HUES6 (cell line): ENCODE data around the gene CTBP2.

Experiments used
- H3K27ac ChIP-seq: 2 replicates; pipeline ENCODE4 v1.7.0; 2013; ENCODE audit warnings: low read depth, mild to moderate bottlenecking, low read length, inconsistent platforms
- H3K27me3 ChIP-seq: 2 replicates; pipeline ENCODE4 v1.6.1; 2013; ENCODE audit warnings: low read length; ENCODE audit not compliant: control insufficient read depth, insufficient read depth
- H3K36me3 ChIP-seq: 2 replicates; pipeline ENCODE4 v1.6.1; 2013; ENCODE audit warnings: low read length; ENCODE audit not compliant: control insufficient read depth, insufficient read depth
- H3K4me1 ChIP-seq: 2 replicates; pipeline ENCODE4 v1.6.1; 2013; ENCODE audit warnings: low read length; ENCODE audit not compliant: control insufficient read depth, insufficient read depth
- H3K4me3 ChIP-seq: 2 replicates; pipeline ENCODE4 v1.5.1; 2013; ENCODE audit warnings: low read depth, low read length
- H3K9ac ChIP-seq: one replicate; pipeline ENCODE4 v1.6.1; 2013; ENCODE audit warnings: mild to moderate bottlenecking, low read length
- H3K9me3 ChIP-seq: 2 replicates; pipeline ENCODE4 v1.6.1; 2013; ENCODE audit warnings: low read depth, low read length; ENCODE audit not compliant: control insufficient read depth, insufficient read depth

The CTBP2 gene

DNA sequence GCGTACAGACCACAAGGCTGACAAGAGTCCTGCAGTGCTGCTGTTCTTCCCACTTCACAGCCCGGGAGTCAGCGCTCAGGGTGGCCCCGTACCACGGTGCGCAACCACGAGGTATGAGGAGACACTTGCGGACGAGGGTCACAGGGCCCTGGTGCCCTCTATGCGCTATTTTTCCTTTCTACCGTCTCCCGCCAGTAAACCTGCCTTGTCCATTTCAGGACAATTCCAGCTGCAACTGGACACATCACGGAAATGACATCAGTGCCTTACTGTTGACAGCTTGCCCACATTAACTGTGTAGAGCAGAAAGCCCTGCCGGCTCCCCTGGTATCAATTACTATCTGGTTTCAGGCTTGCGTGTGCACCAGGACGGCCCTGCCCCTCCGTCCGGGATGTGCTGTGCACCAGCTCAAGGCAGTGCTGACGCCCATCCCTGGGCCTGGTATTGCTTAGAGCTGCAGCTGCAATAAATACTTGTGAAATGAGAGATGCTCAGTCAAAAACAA lies 153.4 kb downstream of the CTBP2 start:
- Histone ChIP-seq H3K9me3 (no peaks in the 10 kb centered on the region), H3K27me3 (no peaks in the 10 kb centered on the region), H3K4me1 (peaks cover 12% of the 10 kb centered on the region; the same call in 1 of the 2 replicates), H3K4me3 (no peak overlapping the region), H3K9ac (no peak overlapping the region), H3K36me3 (peaks cover 63% of the 10 kb centered on the region), H3K27ac (no peak overlapping the region)

DNA sequence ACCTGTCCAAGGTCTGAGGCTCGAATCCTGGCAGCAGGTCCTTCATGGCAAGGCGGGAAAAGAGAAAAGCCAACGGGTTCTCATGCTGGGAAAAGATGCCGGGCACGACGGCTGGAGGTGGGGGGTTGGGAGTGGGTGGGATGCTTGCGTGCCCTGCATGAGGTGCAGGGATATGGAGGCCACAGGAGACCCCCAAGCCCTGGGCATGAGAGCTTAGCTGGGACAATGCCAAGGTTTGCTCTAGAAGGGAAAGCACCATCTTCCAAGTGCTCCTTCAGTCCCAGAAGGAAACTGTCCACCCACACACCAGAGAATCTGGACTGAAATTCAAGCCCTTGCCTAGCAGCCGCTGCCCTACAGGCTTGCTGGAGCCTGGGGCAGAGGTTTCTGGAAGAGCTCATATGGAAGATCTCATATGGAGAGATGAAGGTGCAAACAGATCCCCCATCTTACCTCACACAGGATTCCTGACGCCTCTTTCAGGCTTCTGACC lies 154.1 kb downstream of the CTBP2 start:
- Histone ChIP-seq H3K36me3 (peaks cover 69% of the 10 kb centered on the region), H3K4me3 (no peak overlapping the region), H3K4me1 (peaks cover 12% of the 10 kb centered on the region; the same call in 1 of the 2 replicates), H3K27me3 (no peaks in the 10 kb centered on the region), H3K9ac (no peak overlapping the region), H3K9me3 (no peaks in the 10 kb centered on the region), H3K27ac (no peak overlapping the region)

DNA sequence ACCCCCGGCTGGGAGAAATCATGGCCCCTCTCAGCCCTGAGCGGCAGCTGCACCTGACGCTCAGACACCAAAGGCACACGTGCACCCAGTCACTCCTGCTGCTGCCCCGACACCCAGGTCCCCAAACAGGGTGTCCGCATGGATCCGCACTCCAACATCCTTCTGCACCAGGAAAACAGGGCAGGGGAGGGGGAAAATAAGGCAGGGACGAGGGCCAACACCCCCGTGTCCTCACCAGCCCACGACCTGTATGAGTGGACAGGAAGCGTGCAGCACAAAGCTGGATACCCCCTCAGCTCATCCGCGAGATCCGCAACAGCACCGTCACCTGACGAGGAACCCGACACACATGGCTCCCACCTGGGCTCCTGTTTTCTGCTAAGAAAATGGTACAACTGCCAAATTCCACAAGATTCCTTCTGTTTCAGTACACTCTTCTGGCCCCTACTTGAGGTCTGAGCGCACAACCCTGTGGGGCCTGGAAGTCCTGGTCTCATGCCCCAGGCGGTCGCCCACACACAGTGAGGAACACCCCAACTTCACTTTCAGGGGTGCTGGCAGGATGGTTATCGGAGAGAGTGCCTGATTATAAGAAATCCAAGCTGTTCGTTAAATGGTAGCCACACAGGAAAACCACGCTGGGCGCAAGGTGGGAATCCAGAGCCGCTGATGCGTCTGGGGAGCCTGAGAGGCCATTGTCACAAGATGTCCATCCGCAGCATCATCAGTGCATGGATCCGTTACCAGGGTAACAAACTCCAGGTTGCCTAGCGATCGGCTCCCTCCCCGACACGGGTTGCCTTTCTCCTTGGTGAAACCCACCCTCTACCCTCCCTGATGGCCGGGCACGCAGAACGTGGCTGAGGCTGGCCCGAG lies 154.8 kb downstream of the CTBP2 start:
- Histone ChIP-seq H3K27me3 (no peaks in the 10 kb centered on the region), H3K4me3 (no peak overlapping the region), H3K36me3 (peaks cover 76% of the 10 kb centered on the region), H3K4me1 (peaks cover 12% of the 10 kb centered on the region; the same call in 1 of the 2 replicates), H3K9me3 (no peaks in the 10 kb centered on the region), H3K9ac (no peak overlapping the region), H3K27ac (no peak overlapping the region)

DNA sequence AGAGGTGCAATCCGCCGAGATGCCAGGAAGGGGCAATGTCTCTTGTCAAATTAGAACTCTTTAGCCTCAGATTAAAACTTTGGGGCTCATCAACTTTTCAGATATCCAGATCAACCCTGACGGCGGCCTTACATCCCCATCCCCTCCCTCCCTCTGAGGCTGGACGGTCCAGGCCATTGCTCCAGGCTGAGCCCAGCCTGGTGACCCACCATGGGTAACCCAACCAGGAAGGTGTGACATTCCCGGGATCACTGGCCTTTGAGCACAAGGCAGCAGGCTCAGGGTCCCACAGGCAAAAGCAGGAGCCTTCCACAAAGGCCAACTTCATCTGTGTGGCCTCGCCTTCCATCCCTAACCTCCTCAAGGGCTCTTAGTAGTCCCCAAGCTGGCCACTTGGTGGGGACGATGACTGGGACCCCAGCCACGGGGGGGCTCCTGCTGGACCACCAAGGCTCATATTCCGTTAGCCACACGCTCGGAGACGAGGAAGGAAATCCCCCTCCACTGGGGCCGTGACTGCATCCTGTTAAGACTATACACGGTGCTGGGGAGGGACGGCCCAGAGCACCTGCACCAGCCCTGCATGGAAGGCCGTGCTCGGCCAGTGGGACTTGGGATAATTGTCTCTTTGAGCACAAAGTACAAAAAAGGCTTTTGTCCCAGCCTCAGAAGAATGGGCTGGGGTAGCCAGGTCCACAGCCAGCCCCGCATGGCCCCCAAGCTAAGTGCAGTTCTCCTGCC lies 155.6 kb downstream of the CTBP2 start:
- no peaks in the 10 kb centered on the region for H3K27me3 ChIP-seq
- no peak overlapping the region for H3K9ac ChIP-seq
- no peak overlapping the region for H3K4me3 ChIP-seq
- H3K27ac ChIP-seq, result no peak overlapping the region
- H3K9me3 ChIP-seq, result no peaks in the 10 kb centered on the region
- peaks cover 81% of the 10 kb centered on the region for H3K36me3 ChIP-seq
- peaks cover 8% of the 10 kb centered on the region; the same call in 1 of the 2 replicates for H3K4me1 ChIP-seq

DNA sequence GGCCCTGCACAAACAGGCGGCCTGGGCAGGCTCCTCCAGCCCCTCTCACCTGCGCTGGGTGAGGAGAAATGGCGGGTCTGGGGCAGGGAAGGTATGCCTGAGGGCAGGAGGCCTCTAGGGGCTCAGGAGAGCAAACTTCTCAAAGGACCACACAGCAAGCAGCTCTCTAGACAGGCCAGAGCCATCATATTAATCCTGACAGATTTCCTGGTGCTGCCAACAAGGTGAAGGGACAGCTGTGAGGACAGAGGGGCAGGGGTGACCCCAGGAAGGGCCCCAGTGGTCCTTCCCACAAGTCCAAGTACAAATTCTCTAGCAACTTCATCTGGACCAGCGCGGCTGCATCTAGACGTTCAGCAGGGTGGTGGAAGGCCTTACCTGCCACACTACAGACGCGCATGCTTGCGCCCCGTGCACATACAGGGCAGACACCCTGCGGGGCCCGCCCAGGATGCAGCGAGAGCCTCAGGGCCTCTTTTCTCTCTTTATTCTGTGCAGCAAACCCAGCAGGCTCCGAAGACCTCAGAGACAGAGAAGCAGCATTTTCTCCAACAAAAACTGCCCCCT lies 156.4 kb downstream of the CTBP2 start:
- no peaks in the 10 kb centered on the region for H3K9me3 ChIP-seq
- no peaks in the 10 kb centered on the region for H3K27me3 ChIP-seq
- peaks cover 87% of the 10 kb centered on the region for H3K36me3 ChIP-seq
- H3K4me3 ChIP-seq, result no peak overlapping the region
- no peak overlapping the region for H3K9ac ChIP-seq
- H3K27ac ChIP-seq, result peak overlapping the region; percentile 12; the same call in 1 of the 2 replicates
- H3K4me1 ChIP-seq, result peaks cover 1% of the 10 kb centered on the region; the same call in 1 of the 2 replicates

DNA sequence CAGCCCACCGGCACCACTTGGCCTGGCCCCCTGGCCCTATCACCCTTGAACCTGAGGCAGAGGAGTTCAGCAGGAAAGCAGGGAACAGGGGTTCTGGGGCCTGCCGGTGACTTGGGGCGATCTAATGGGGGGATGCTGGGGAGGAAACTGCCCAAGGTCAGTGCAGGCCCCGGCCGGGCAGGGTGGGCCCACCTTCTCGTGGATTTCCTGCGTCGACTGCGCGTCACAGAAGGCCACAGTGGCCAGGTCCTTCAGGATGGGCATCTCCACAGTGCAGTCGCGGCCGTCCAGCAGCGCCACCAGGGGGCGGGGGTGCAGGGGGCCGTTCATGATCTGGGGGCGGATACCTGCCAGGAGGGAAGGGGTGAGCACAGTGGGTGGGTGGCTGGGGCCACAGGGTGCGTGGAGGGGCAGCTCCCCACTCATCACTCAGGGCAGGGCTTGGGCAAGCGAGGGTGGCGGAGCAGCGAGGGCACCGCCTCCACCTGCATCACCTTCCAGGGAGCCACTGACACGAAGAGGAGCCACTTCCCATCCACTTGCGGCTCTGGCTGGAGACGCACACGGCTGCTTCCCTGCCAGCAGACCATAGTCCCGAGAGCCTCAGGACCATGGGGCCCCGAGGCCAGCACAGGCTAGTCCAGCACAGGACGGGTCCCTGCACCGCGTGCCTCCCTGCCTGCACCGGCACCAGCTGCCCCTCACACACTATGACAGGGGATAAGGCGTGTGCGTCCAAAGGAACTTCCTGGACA lies 157.0 kb downstream of the CTBP2 start:
- H3K36me3 ChIP-seq, result peaks cover 92% of the 10 kb centered on the region
- no peaks in the 10 kb centered on the region for H3K9me3 ChIP-seq
- H3K9ac ChIP-seq, result no peak overlapping the region
- H3K27ac ChIP-seq, result peak overlapping the region; percentile 12; the same call in 1 of the 2 replicates
- no peak overlapping the region for H3K4me3 ChIP-seq
- no peaks in the 10 kb centered on the region for H3K27me3 ChIP-seq
- no peaks in the 10 kb centered on the region; the same call in 1 of the 2 replicates for H3K4me1 ChIP-seq

DNA sequence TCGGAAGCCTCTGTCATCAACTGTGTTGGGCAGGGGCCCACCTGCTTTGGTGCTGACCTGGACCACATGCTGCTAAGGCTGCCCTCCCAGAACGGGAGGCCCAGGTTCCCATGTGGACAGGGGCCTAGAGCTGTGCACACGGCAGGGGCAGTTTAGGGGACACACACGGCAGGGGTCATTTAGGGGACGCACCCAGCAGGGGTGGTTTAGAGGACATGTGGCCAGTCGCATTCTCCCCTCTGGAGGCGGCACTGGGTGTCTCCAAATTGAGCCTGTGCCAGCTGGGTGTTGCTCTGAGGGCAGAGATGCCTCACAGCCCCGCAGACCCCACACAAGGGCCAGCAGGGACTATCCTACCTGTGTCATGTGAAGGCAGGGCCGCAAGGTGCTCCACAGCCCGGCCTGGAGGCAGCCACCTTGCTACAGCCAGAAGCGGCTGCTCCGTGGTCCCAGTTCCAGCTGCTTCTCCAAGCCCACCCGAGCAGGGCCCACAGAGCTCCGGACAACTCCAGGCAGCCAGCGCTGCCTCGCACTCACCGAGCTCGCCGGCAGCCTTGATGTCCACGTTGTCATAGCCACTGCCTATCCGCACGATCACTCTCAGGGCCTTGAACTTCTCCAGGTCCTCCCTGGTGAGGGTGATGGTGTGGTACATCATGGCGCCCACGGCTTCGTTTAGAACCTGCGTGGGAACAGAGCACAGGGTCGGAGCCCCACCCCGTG lies 157.8 kb downstream of the CTBP2 start:
- no peaks in the 10 kb centered on the region for H3K9me3 ChIP-seq
- no peaks in the 10 kb centered on the region; the same call in 1 of the 2 replicates for H3K4me1 ChIP-seq
- no peaks in the 10 kb centered on the region for H3K27me3 ChIP-seq
- no peak overlapping the region for H3K27ac ChIP-seq
- no peak overlapping the region for H3K4me3 ChIP-seq
- H3K36me3 ChIP-seq, result peaks cover 96% of the 10 kb centered on the region
- no peak overlapping the region for H3K9ac ChIP-seq

DNA sequence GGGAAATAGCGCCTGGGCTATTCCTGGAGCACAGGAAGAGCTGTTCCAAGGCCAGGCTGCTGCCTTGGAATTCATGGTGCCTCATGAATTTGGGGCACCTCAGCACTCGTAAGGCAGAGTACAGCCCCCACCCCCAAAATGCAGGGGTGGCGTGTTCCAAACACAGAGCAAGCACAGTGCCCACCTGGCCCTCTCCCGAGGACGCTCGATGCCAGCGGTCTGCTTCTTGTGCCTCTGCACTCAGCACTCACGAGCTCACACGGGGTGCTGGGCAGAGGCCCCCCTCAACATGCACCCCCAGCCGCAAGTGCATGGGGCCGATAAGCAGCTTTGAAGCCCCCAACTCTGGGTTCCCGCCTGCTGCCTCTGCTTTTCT lies 158.3 kb downstream of the CTBP2 start:
- Histone ChIP-seq H3K36me3 (peaks cover 96% of the 10 kb centered on the region), H3K27ac (no peak overlapping the region), H3K4me1 (no peaks in the 10 kb centered on the region; the same call in 1 of the 2 replicates), H3K9ac (no peak overlapping the region), H3K9me3 (no peaks in the 10 kb centered on the region), H3K27me3 (no peaks in the 10 kb centered on the region), H3K4me3 (no peak overlapping the region)

DNA sequence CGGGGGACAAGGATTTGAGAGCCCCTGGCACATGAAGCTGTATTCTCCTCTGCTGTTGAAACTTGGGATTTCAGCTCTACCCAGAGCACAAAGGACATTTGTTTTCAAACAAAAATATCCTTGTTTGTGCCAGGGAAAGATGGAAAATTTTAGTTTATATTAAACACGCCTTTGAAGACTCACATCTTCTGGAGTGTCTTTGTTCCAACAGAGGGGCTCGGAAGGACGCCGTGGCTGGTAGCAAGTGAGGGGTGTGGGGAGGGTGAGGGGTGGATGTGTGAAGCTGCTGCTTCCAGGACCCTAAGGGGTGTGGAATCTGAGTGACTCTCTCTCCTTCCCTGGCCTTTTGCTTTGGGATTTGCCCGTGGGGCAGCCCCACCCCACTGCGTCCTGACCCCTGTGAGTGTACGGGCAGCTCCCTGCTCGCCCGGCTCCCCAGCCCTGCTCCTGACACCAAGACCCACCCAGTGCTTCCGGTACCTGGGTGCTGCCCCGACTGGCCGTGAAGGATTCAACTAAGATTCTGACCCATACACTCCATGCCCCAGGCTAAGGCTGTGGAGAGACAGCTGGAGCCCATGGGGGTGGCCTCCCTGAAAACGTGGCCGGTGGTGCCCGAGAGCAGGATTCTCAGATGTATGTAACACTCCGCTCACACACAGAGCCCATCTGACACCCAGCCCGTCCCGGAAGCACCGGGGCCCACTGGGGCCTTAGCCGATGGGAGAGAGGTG lies 158.9 kb downstream of the CTBP2 start:
- Histone ChIP-seq H3K9me3 (no peaks in the 10 kb centered on the region), H3K4me1 (no peaks in the 10 kb centered on the region; the same call in 1 of the 2 replicates), H3K27ac (no peak overlapping the region), H3K9ac (no peak overlapping the region), H3K4me3 (no peak overlapping the region), H3K27me3 (no peaks in the 10 kb centered on the region), H3K36me3 (peaks cover 96% of the 10 kb centered on the region)
